Ovary (tissue), 3 donors: ENCODE data around the gene AGTR1.

Experiments used
- EP300 ChIP-seq: sonication (generic); formaldehyde crosslinking; IDR thresholded peaks from one replicate; pipeline ENCODE4 v1.6.1; 2017; ENCODE audit warnings: antibody characterized with exemption
- POLR2A ChIP-seq: fragments of 450-650 bp; IDR thresholded peaks from one replicate; pipeline ENCODE4 v1.6.1; 2017; ENCODE audit warnings: antibody characterized with exemption, mild to moderate bottlenecking, moderate library complexity
- TF ChIP-seq, protein P1 (sequence below), 3 donors: fragments of 450-650 bp in 2 of 3; fragments of 200-600 bp in 1 of 3; IDR thresholded peaks; one replicate each; pipeline versions ENCODE4 v1.5.1 to v1.8.0; 2016 to 2022; ENCODE audit warnings: antibody characterized with exemption in 3 of 3, mild to moderate bottlenecking in 1 of 3
- donor health status: DM: no; HTN: no; CAD: no.

DNA sequence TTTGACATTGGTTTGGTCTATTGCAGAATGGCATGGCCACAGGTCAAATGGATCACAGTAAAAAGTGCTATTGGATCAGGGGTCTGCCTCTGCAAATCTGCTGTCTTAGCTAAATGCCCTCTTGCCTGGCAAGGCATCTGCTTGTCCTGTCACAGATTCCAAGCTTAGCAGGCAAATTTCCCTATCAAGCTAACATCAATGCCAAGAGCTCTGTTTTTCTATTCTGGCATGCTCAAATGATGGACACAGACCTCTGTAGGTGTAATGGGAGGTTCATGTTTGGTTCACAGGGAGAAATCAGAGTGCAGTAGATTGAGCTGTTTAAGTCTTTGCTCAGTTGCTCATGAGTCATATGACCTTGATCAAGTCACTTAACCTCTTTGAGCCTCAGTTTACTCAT is 75.1 kb downstream of the AGTR1 start:
- TF ChIP-seq, protein P1, sequence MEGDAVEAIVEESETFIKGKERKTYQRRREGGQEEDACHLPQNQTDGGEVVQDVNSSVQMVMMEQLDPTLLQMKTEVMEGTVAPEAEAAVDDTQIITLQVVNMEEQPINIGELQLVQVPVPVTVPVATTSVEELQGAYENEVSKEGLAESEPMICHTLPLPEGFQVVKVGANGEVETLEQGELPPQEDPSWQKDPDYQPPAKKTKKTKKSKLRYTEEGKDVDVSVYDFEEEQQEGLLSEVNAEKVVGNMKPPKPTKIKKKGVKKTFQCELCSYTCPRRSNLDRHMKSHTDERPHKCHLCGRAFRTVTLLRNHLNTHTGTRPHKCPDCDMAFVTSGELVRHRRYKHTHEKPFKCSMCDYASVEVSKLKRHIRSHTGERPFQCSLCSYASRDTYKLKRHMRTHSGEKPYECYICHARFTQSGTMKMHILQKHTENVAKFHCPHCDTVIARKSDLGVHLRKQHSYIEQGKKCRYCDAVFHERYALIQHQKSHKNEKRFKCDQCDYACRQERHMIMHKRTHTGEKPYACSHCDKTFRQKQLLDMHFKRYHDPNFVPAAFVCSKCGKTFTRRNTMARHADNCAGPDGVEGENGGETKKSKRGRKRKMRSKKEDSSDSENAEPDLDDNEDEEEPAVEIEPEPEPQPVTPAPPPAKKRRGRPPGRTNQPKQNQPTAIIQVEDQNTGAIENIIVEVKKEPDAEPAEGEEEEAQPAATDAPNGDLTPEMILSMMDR (IDR thresholded peaks at IDR 0.05): no peak
- TF ChIP-seq POLR2A (no peak), EP300 (no peak)
